Measurements from ENCODE around the gene DCHS2.

DCHS2 gene
- 0.67 to 0.94 reads per million in 2 donors for total RNA-seq

- DNase-seq, result peak in 1 of 5 experiments; percentile 49
These were observed at the start of gene DCHS2 for GRCh38 chr4:154491341-154492271. DCHS2 (minus strand) TSS chr4:154491799; CDS start chr4:154491355, 444 bp downstream.

- DNase-seq, result no peak
These were observed 42.7 kb upstream of the DCHS2 start for GRCh38 chr4:154534296-154534695.

- no peak for DNase-seq
These were observed 38.3 kb upstream of the DCHS2 start for GRCh38 chr4:154529728-154530519.

- no peak for DNase-seq
These were observed 37.3 kb upstream of the DCHS2 start for GRCh38 chr4:154528869-154529268.

- no peak for DNase-seq
These were observed 35.7 kb upstream of the DCHS2 start for GRCh38 chr4:154527308-154527707.

- DNase-seq, result no peak
These were observed 34.6 kb upstream of the DCHS2 start for GRCh38 chr4:154526151-154526550.

- DNase-seq, result no peak
These were observed 30.0 kb upstream of the DCHS2 start for GRCh38 chr4:154521607-154522006.

- DNase-seq, result no peak
These were observed 27.6 kb upstream of the DCHS2 start for GRCh38 chr4:154519214-154519613.

GRCh38 chr4:154517591-154517990 lies 26.0 kb upstream of the DCHS2 start:
- DNase-seq, result no peak

GRCh38 chr4:154516318-154517029 lies 24.9 kb upstream of the DCHS2 start:
- no peak for DNase-seq

GRCh38 chr4:154511981-154512380 lies 20.4 kb upstream of the DCHS2 start:
- no peak for DNase-seq

- DNase-seq, result no peak
These were observed 19.9 kb upstream of the DCHS2 start for GRCh38 chr4:154511548-154511947.

GRCh38 chr4:154507156-154507555 lies 15.6 kb upstream of the DCHS2 start:
- DNase-seq, result no peak

- peak in 1 of 5 experiments; percentile 11 for DNase-seq
These were observed 14.7 kb upstream of the DCHS2 start for GRCh38 chr4:154506253-154506652.

- no peak for DNase-seq
These were observed 12.0 kb upstream of the DCHS2 start for GRCh38 chr4:154503598-154503997.

- DNase-seq, result no peak
These were observed 10.5 kb upstream of the DCHS2 start for GRCh38 chr4:154502111-154502510.

GRCh38 chr4:154497889-154498288 lies 6.3 kb upstream of the DCHS2 start:
- no peak for DNase-seq

- DNase-seq, result no peak
These were observed 4.3 kb upstream of the DCHS2 start for GRCh38 chr4:154495867-154496266.

- DNase-seq, result no peak
These were observed 689 bp upstream of the DCHS2 start for GRCh38 chr4:154492288-154492687.

- peak in 1 of 5 experiments; percentile 14 for DNase-seq
These were observed 837 bp downstream of the DCHS2 start for GRCh38 chr4:154490583-154491340.

- DNase-seq, result peak in 1 of 5 experiments; percentile 39
These were observed 1.4 kb downstream of the DCHS2 start for GRCh38 chr4:154490234-154490582.

GRCh38 chr4:154489558-154490233 lies 1.9 kb downstream of the DCHS2 start:
- no peak for DNase-seq
